GM19463 (cell line): ENCODE measurements around the gene PC.
"Not testable (repeated sequence)": the region's sequence is repeated elsewhere in the genome, so short reads cannot be mapped to it uniquely, and the experiment has no call there.

Experiments used
- ATAC-seq: cut with Tn5 transposase; IDR thresholded peaks from one replicate; pipeline ENCODE4 v1.9.1; 2021; ENCODE audit warnings: mild to moderate bottlenecking, moderate library complexity; ENCODE audit not compliant: unreplicated experiment

PC gene

GRCh38 chr11:66815646-66816045 is 142.5 kb downstream of the PC start:
- no peak for ATAC-seq

DNA sequence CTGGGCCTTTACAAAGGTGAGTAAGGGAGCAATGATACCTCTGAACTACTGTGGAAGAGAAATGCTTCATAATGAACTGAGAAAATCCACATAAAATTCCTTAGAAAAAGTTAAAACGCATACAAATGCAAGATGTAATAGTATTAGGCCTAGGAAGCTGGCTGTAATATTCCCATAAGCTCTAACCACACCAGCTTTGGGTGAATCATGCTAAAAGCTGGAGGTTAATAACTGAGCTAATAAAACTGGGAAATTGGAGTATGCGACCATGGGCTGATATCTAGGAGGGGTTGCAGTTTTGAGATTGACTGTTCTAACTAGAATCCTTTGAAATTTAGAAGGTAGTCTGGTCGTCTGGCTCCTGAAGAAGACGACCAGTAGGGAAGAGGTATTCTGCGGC is 143.5 kb downstream of the PC start:
- ATAC-seq = no peak

DNA sequence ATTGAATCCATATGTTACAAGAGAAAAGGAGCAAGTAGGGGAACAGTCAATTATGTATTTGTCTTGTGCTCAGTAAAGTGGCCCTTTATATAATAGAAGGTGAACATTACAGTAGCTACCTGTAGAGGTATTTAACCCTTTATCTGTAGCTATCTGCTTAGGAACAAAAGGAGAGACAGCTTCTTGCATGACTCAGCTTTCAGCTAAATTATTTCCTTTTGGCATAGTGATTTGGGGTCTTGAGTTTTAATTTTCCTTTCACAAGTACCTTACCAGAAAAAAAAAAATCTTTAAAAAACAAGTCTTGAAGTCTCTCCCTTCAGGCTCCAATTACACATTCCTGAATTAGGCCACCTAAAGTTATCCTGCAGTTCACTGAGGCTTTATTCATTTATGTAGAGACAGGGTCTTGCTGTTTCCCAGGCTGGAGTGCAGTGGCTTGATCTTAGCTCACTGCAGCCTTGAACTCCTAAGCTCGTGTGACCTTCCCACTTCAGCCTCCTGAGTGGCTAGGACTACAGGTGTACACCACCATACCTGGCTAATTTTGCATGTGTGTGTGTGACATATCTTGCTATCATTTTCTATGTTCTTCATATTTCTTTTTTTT is 147.5 kb downstream of the PC start:
- ATAC-seq = no peak

GRCh38 chr11:66809592-66809991 is 148.6 kb downstream of the PC start:
- ATAC-seq = no peak

- ATAC-seq = no peak
Measured at GRCh38 chr11:66800720-66801428, 157.3 kb downstream of the PC start.

DNA sequence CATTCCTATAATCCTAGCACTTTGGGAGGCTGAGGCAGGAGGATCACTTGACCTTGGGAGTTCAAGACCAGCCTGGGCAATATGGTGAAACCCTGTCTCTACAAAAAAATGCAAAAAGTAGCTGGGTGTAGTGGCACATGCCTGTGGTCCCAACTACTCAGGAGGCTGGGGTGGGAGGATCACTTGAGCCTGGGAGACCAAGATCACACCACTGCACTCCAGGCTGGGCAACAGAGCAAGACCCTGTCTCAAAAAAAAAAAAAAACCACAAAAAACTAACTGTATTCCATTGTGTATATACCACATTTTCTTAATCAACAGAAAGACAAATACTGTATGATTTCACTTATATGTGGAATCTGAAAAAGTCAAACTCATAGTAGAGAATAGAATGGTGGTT is 158.4 kb downstream of the PC start:
- not testable (repeated sequence) for ATAC-seq
